Activated CD8-positive, alpha-beta T cell treated with anti-CD3 and anti-CD28 coated beads, Interleukin-2, amount 10 ng/mL, durations not matched to agents 7 days and 5 days (primary cell): ENCODE results near the gene TNFRSF8. TPM values are rescaled to one million over a fixed set of nuclear protein-coding genes. Genes with fewer than 3 reads are reported as not detected.

Source experiments
- ATAC-seq: fragments of 150-1000 bp; cut with Tn5 transposase; one replicate; pipeline ENCODE4 v1.10.0; 2021; ENCODE audit warnings: moderate library complexity
- CTCF ChIA-PET: fragments of 350-600 bp; sonication (Branson Sonifier 250); formaldehyde crosslinking; loops from one replicate; lab custom pipeline; 2021; ENCODE audit warnings: antibody characterized with exemption; lab: Charles Lee
- POLR2A ChIA-PET: fragments of 350-600 bp; sonication (Branson Sonifier 250); formaldehyde crosslinking; loops from one replicate; lab custom pipeline; 2021; ENCODE audit warnings: antibody characterized with exemption; lab: Charles Lee
- DNase-seq: peaks from one replicate; pipeline ENCODE4 v3.0.0-alpha.2; 2020
- H3K27ac Mint-ChIP-seq: one replicate; pipeline ENCODE4 v1.8.0; 2021; ENCODE audit warnings: mild to moderate bottlenecking, mixed read lengths
- H3K27me3 Mint-ChIP-seq: one replicate; pipeline ENCODE4 v1.8.0; 2021; ENCODE audit warnings: low read depth, mixed read lengths
- H3K36me3 Mint-ChIP-seq: one replicate; pipeline ENCODE4 v1.8.0; 2021; ENCODE audit warnings: low read depth, mixed read lengths
- H3K4me1 Mint-ChIP-seq: one replicate; pipeline ENCODE4 v1.8.0; 2021; ENCODE audit warnings: low read depth, mixed read lengths
- H3K4me3 Mint-ChIP-seq: one replicate; pipeline ENCODE4 v1.8.0; 2021; ENCODE audit warnings: mild to moderate bottlenecking, mixed read lengths
- H3K9me3 Mint-ChIP-seq: one replicate; pipeline ENCODE4 v1.8.0; 2022; ENCODE audit warnings: mixed read lengths; ENCODE audit not compliant: insufficient read depth
- total RNA-seq, 2 experiments: library from RNA; stranded (reverse); gene quantifications; one replicate each; pipeline ENCODE4 v1.2.3, GENCODE V29; 2021

TNFRSF8 gene
- total RNA-seq, 2 experiments from 2014 or later = 0.95 to 0.97 TPM

DNA sequence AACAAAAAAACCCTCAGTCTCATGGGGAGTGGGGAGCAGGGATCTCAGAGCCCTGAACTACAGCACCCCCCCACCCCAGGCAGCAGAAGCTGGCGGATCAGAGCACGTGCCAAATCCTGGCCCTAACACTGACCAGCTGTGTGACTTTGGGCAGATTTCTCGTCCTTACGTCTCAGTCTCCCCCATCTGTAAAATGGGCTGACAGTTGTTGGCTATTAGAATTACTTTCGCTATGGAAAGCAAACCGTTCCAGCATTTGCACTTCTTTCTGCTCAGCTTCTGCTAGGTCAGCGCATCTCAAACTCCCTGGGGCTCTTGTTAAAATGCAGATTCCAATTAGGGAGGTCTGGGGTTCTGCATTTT is 15.5 kb downstream of the TNFRSF8 start:
- H3K36me3 Mint-ChIP-seq = peaks cover 9% of the 10 kb centered on the region
- H3K27ac Mint-ChIP-seq = no peak overlapping the region
- peaks cover 26% of the 10 kb centered on the region for H3K4me1 Mint-ChIP-seq
- H3K4me3 Mint-ChIP-seq = no peak overlapping the region
- ATAC-seq = no peak
- DNase-seq = no peak
- peaks cover 17% of the 10 kb centered on the region for H3K9me3 Mint-ChIP-seq
- POLR2A ChIA-PET = interaction anchor here (1.3 to 4.7 kb wide), 2 partner anchors 60 to 170 kb away, joined by 4 to 26 read pairs; no protein-coding TSS in a partner anchor
- H3K27me3 Mint-ChIP-seq = peaks cover 23% of the 10 kb centered on the region
- CTCF ChIA-PET = interaction anchor here (0.8 to 2.9 kb wide), 8 partner anchors 9 to 60 kb away, joined by 3 to 19 read pairs (median 6); no protein-coding TSS in a partner anchor

GRCh38 chr1:12078938-12079861 is 16.1 kb downstream of the TNFRSF8 start:
- Mint-ChIP-seq H3K27ac (no peak overlapping the region), H3K9me3 (peaks cover 17% of the 10 kb centered on the region), H3K36me3 (peaks cover 9% of the 10 kb centered on the region), H3K27me3 (peaks cover 23% of the 10 kb centered on the region), H3K4me1 (peaks cover 26% of the 10 kb centered on the region), H3K4me3 (no peak overlapping the region)
- ATAC-seq (no peak), DNase-seq (peak; percentile 55)
- ChIA-PET POLR2A (interaction anchor here (1.3 to 4.7 kb wide), 2 partner anchors 60 to 170 kb away, joined by 4 to 26 read pairs; no protein-coding TSS in a partner anchor), CTCF (interaction anchor here (1.0 to 2.9 kb wide), 14 partner anchors 9 to 106 kb away, joined by 3 to 19 read pairs (median 5); no protein-coding TSS in a partner anchor)

DNA sequence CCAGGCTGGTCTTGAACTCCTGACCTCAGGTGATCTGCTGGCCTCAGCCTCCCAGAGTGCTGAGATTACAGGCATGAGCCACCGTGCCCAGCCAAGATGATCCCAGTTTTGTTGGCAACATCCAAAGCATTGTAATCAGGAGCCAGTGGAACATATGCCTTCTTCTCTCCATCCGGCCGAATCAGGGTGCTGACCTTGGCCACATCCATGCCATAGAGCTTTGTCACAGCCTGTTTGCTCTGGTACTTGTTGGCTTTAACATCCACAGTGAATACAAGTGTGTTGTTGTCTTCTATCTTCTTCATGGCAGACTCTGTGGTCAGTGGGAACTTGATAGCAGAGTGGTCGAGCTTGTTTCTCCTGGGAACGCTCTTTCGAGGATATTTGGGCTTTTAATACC is 17.1 kb downstream of the TNFRSF8 start:
- H3K9me3 Mint-ChIP-seq = peaks cover 17% of the 10 kb centered on the region
- no peak overlapping the region for H3K4me3 Mint-ChIP-seq
- peaks cover 26% of the 10 kb centered on the region for H3K4me1 Mint-ChIP-seq
- ChIA-PET POLR2A (interaction anchor here (0.7 to 4.7 kb wide), 2 partner anchors 24 to 171 kb away, joined by 3 to 26 read pairs; no protein-coding TSS in a partner anchor), CTCF (interaction anchor here (1.0 to 2.9 kb wide), 13 partner anchors 8 to 107 kb away, joined by 3 to 19 read pairs (median 5); no protein-coding TSS in a partner anchor)
- ATAC-seq (no peak), DNase-seq (no peak)
- peaks cover 23% of the 10 kb centered on the region for H3K27me3 Mint-ChIP-seq
- H3K36me3 Mint-ChIP-seq = peaks cover 9% of the 10 kb centered on the region
- no peak overlapping the region for H3K27ac Mint-ChIP-seq

DNA sequence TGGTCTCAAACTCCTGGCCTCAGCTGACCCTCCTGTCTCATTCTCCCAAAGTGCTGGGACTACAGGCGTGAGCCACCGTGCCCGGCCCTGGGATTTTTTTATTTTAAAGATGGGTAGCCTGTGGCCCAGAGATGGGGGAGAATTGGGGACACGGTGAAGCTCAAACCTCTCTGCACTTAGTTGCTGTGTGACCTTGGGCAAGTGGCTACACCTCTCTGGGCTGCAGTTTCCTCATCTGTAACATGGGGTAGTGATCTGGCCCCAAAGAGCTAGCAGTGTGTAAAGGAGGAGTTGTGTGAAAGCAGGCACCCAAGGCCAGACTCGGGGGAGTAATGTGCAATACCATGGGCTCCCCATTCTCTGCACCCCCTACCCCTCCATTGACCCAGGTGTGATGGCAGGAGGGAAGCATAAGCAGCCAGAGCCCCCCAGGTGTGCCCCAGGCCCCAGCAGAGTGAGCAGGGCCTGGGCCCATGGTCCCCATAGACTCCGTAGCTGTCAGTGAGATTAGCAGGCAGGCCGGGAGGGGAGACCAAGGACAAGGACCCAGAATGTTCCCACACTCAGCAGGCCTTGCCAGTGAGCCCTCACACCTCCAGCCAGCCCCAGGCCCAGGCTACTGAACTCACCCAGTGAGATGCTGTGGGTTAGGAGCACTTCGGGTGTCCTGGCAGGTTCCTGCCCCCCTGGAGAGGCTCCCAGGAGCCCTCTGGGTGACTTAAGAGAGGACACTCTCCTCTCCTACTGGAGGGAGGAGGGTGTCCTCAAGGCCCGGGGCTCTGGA is 17.9 kb downstream of the TNFRSF8 start:
- ChIA-PET POLR2A (interaction anchor here (0.7 to 4.7 kb wide), 2 partner anchors 25 to 172 kb away, joined by 3 to 26 read pairs; no protein-coding TSS in a partner anchor), CTCF (interaction anchor here (1.2 to 2.3 kb wide), 5 partner anchors 10 to 44 kb away, joined by 3 to 19 read pairs (median 5); no protein-coding TSS in a partner anchor)
- peaks cover 16% of the 10 kb centered on the region for H3K27me3 Mint-ChIP-seq
- peaks cover 9% of the 10 kb centered on the region for H3K36me3 Mint-ChIP-seq
- no peak for DNase-seq
- H3K27ac Mint-ChIP-seq = no peak overlapping the region
- H3K4me1 Mint-ChIP-seq = peaks cover 26% of the 10 kb centered on the region
- H3K4me3 Mint-ChIP-seq = no peak overlapping the region
- no peak for ATAC-seq
- peaks cover 17% of the 10 kb centered on the region for H3K9me3 Mint-ChIP-seq

DNA sequence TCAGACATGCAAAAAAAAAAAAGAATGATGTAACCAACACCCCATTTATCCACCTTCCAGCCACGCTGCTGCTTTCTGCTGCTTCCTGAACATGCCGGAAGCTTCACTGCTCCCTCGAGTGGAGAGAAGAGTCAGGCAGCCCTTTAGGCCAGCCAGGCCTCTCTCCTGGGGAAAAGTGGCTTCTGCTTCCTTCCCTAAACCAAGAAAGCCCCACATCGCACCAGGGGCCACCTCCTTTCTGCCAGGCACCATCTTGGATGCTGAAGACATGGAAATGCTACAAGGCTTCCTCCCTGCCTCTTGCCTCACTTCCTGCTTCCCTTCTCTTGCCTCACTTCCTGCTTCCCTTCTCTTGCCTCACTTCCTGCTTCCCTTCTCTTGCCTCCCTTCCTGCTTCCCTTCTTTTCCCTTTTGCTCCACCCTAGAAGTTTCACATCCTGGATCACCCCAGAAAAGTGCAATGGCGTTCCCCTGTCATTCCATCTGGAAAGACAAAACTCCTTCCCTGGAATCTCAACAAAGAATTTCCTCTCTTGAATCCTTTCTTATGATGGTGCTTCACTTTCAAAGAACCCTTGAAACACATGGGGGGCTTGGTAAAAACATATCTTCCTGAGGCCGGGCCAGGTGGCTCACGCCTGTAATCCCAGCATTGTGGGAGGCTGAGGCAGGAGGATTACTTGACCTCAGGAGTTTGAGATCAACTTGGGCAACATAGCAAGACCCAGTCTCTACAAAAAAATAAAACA is 18.7 kb downstream of the TNFRSF8 start:
- Mint-ChIP-seq H3K27ac (peak overlapping the region; percentile 80), H3K36me3 (peaks cover 13% of the 10 kb centered on the region), H3K4me3 (no peak overlapping the region), H3K27me3 (peaks cover 12% of the 10 kb centered on the region), H3K9me3 (peaks cover 20% of the 10 kb centered on the region), H3K4me1 (peaks cover 30% of the 10 kb centered on the region)
- POLR2A ChIA-PET = interaction anchor here (4.7 kb wide), 1 partner anchor 173 kb away, joined by 26 read pairs; no protein-coding TSS in a partner anchor
- CTCF ChIA-PET = no interaction called here
- no peak for ATAC-seq
- DNase-seq = no peak

DNA sequence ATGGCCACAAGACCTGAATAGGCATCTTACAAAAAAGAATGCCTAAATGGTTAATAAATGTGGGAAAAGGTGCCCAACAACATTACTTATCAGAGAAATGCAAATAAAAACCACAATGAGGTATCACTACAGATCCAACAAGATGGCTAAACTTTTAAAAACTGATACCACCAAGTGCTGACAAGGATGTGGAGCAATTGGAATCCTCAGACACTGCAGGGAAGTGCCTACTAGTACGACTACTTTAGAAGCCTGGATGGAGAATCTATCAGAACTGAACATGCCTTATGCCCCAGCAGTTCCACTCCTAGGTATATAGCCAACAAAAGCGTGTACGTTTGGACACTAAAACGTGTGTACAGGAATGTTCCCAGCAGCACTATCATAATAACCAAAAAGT is 19.9 kb downstream of the TNFRSF8 start:
- Mint-ChIP-seq H3K4me3 (no peak overlapping the region), H3K9me3 (peaks cover 24% of the 10 kb centered on the region), H3K27ac (no peak overlapping the region), H3K4me1 (peaks cover 42% of the 10 kb centered on the region), H3K27me3 (peaks cover 3% of the 10 kb centered on the region), H3K36me3 (peaks cover 19% of the 10 kb centered on the region)
- POLR2A ChIA-PET = no interaction called here
- ATAC-seq = no peak
- CTCF ChIA-PET = no interaction called here
- no peak for DNase-seq

DNA sequence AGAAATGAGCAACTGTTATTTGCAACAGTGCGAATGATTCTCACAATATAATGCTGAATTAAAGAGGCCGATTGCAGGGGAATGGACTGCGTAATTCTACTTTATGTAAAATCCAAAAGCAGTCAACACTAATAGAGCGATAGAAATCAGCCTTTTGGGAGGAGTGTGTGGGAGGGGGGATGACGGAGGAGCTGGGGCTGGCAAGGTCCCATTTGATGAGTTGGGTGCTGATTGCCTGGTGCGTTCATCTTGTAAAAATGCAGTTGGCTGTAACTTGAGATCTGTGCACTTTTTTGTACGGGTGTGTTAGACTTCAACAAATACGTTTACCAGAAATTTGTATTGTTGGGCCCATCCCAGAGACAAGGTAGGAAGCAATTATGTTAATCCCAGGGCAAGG is 20.7 kb downstream of the TNFRSF8 start:
- peaks cover 49% of the 10 kb centered on the region for H3K4me1 Mint-ChIP-seq
- POLR2A ChIA-PET = interaction anchor here (3.2 kb wide), 1 partner anchor 175 kb away, joined by 9 read pairs; no protein-coding TSS in a partner anchor
- peaks cover 24% of the 10 kb centered on the region for H3K9me3 Mint-ChIP-seq

DNA sequence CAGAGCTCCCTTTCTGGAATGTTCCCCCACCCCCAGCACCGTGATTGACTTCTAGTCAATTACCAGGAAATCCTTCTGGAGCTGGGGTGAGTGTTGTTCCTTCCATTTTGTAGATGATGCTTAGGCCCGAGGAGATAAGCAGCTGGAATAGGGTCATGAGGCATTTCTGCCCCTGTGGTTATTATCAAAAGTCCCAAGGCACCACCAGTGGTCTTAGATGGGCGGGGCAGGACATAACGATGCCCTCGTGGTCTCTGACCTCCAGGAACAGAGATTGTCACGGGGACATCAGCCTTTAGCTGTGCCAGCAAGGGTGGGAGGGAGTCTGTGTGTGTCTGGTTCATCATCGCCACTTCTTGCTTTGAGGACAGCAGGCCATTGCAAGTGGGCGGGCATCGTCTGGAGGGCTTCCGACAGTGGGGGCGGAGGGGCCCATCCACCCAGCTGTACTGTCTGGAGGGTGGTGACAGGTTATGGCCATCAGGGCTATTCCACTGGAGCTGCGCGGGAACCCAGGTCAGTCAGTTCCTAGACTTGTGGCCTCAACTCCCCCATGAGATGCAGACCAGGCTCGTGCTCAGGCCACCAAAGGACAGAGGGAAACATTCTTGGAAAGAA is 22.6 kb downstream of the TNFRSF8 start:
- H3K9me3 Mint-ChIP-seq = peaks cover 24% of the 10 kb centered on the region
- ChIA-PET CTCF (interaction anchor here (1.1 kb wide), 1 partner anchor 39 kb away, joined by 4 read pairs; no protein-coding TSS in a partner anchor), POLR2A (interaction anchor here (3.2 kb wide), 1 partner anchor 177 kb away, joined by 9 read pairs; no protein-coding TSS in a partner anchor)
- H3K27ac Mint-ChIP-seq = no peak overlapping the region
- peaks cover 60% of the 10 kb centered on the region for H3K4me1 Mint-ChIP-seq
- peaks cover 19% of the 10 kb centered on the region for H3K36me3 Mint-ChIP-seq
- DNase-seq = no peak
- no peak for ATAC-seq
- no peaks in the 10 kb centered on the region for H3K27me3 Mint-ChIP-seq
- no peak overlapping the region for H3K4me3 Mint-ChIP-seq

More for the DNA sequence above, 20.7 kb downstream of the TNFRSF8 start:
- CTCF ChIA-PET = no interaction called here
- ATAC-seq (no peak), DNase-seq (no peak)
- H3K36me3 Mint-ChIP-seq = peaks cover 19% of the 10 kb centered on the region
- no peak overlapping the region for H3K4me3 Mint-ChIP-seq
- H3K27ac Mint-ChIP-seq = no peak overlapping the region
- H3K27me3 Mint-ChIP-seq = peaks cover 2% of the 10 kb centered on the region

DNA sequence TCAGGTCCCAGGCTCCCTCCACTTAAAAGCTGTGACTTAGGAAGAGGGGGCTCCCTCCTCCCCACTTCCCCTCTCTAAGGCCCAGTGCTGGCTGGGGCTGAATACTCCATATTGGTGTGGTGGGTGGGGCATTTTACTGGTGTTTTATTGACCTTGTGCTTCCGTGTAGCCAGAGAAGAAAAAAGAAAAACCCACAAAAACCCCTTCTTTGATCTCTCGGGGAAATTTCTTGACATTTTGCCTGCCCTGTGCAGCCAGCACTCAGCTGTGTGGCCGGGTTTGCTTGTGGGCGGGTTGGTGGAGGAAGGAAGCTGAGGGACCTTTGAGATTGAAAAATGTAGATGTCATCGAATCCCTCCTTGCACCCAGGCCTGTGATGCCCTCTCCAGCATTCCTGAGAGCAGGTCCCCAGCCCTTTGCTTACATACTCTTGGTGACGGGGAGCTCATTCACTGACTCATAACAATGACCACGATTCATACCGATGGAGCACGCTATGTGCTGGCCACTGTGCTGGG is 24.8 kb downstream of the TNFRSF8 start:
- H3K36me3 Mint-ChIP-seq = peaks cover 10% of the 10 kb centered on the region
- peaks cover 9% of the 10 kb centered on the region for H3K9me3 Mint-ChIP-seq
- DNase-seq = peak; percentile 80
- CTCF ChIA-PET = interaction anchor here (0.7 to 2.0 kb wide), 6 partner anchors 9 to 441 kb away, joined by 3 to 14 read pairs (median 4); no protein-coding TSS in a partner anchor
- peak overlapping the region; percentile 91 for H3K27ac Mint-ChIP-seq
- peaks cover 40% of the 10 kb centered on the region for H3K4me1 Mint-ChIP-seq
- H3K27me3 Mint-ChIP-seq = no peaks in the 10 kb centered on the region
- H3K4me3 Mint-ChIP-seq = peak overlapping the region; percentile 51
- POLR2A ChIA-PET = interaction anchor here (1.0 to 2.7 kb wide), 5 partner anchors 26 to 179 kb away, joined by 4 to 42 read pairs (median 4); no protein-coding TSS in a partner anchor
- peak; percentile 76 for ATAC-seq

DNA sequence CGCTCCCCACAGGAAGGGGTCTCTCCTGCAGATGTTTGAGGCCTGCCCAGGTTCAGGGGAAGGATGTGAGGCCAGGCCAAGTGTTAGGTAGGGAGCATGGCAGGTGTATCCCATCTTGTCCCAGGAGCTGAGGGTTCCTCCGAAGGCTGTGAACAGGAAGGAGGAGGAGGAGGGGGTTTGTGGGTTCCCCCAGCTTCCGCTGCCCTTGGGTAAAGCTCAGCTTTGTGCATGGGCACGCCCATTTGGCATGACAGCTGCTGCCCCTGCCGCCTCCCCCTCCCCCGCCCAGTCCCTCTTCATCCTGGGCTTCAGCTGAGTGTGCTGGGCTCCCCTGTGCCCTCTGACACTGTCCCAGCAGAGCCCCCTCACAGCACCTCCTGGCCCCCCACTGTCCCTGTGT is 25.5 kb downstream of the TNFRSF8 start:
- DNase-seq (peak; percentile 76), ATAC-seq (peak; percentile 45)
- POLR2A ChIA-PET = interaction anchor here (0.6 to 2.7 kb wide), 6 partner anchors 25 to 516 kb away, joined by 3 to 42 read pairs (median 4); no protein-coding TSS in a partner anchor
- peak overlapping the region; percentile 51 for H3K4me3 Mint-ChIP-seq
- H3K4me1 Mint-ChIP-seq = peaks cover 39% of the 10 kb centered on the region
- no peaks in the 10 kb centered on the region for H3K27me3 Mint-ChIP-seq
- H3K27ac Mint-ChIP-seq = peak overlapping the region; percentile 91
- peaks cover 7% of the 10 kb centered on the region for H3K9me3 Mint-ChIP-seq
- CTCF ChIA-PET = interaction anchor here (0.7 to 2.0 kb wide), 7 partner anchors 10 to 121 kb away, joined by 3 to 14 read pairs (median 3); no protein-coding TSS in a partner anchor
- H3K36me3 Mint-ChIP-seq = peaks cover 10% of the 10 kb centered on the region
